CD4-positive, alpha-beta memory T cell (primary cell): ENCODE measurements around the gene CDK6. TPM values are rescaled to one million over a fixed set of nuclear protein-coding genes. Genes with fewer than 3 reads are reported as not detected.
A peak's percentile ranks its signal among the peaks of the same experiment; 100 is the strongest.

Experiments used
- CTCF ChIA-PET: fragments of 350-600 bp; sonication (Branson Sonifier 250); formaldehyde crosslinking; loops from one replicate; lab custom pipeline; 2021; ENCODE audit warnings: inconsistent platforms; ENCODE audit not compliant: partially characterized antibody; lab: Charles Lee
- POLR2A ChIA-PET: fragments of 350-600 bp; sonication (Branson Sonifier 250); formaldehyde crosslinking; loops from one replicate; lab custom pipeline; 2021; ENCODE audit not compliant: partially characterized antibody; lab: Charles Lee
- DNase-seq, 5 donors: peaks; one replicate each; pipeline versions ENCODE4 v3.0.0 to v3.0.0-alpha.2; 2020 to 2022; ENCODE audit warnings: mixed read lengths in 1 of 5
- H3K27ac ChIP-seq: one replicate; pipeline ENCODE4 v1.7.0; 2013; ENCODE audit warnings: low read depth, low read length
- H3K27me3 ChIP-seq: 2 replicates; pipeline ENCODE4 v1.7.0; 2013; ENCODE audit warnings: mild to moderate bottlenecking, low read length, moderate library complexity; ENCODE audit not compliant: insufficient read depth
- H3K36me3 ChIP-seq: 2 replicates; pipeline ENCODE4 v1.7.0; 2013; ENCODE audit warnings: mild to moderate bottlenecking, low read length, moderate library complexity; ENCODE audit not compliant: insufficient read depth
- H3K4me1 ChIP-seq: 2 replicates; pipeline ENCODE4 v1.7.0; 2013; ENCODE audit warnings: mild to moderate bottlenecking, low read length, moderate library complexity; ENCODE audit not compliant: insufficient read depth
- H3K4me3 ChIP-seq, 2 donors: one replicate each; pipeline ENCODE4 v1.7.0; 2013; ENCODE audit warnings: low read length in 2 of 2, mild to moderate bottlenecking in 1 of 2
- H3K9me3 ChIP-seq, 2 donors: one replicate each; pipeline ENCODE4 v1.7.0; 2013; ENCODE audit warnings: low read length in 2 of 2, control low read depth in 1 of 2; ENCODE audit not compliant: control insufficient read depth in 1 of 2
- H3K27ac Mint-ChIP-seq, 7 donors: one replicate each; pipeline ENCODE4 v1.8.0; 2020 to 2021; ENCODE audit warnings: mixed read lengths in 7 of 7, mild to moderate bottlenecking in 6 of 7, inconsistent platforms in 3 of 7, moderate library complexity in 3 of 7
- H3K27me3 Mint-ChIP-seq, 2 donors: one replicate each; pipeline ENCODE4 v1.8.0; 2020 to 2021; ENCODE audit warnings: mixed read lengths in 2 of 2
- H3K36me3 Mint-ChIP-seq, 2 donors: one replicate each; pipeline ENCODE4 v1.8.0; 2020 to 2021; ENCODE audit warnings: mixed read lengths in 2 of 2, inconsistent platforms in 1 of 2, mild to moderate bottlenecking in 1 of 2
- H3K4me1 Mint-ChIP-seq, 4 donors: one replicate each; pipeline ENCODE4 v1.8.0; 2020 to 2021; ENCODE audit warnings: mixed read lengths in 4 of 4, mild to moderate bottlenecking in 1 of 4
- H3K4me3 Mint-ChIP-seq, 8 donors: one replicate each; pipeline ENCODE4 v1.8.0; 2020 to 2021; ENCODE audit warnings: mixed read lengths in 8 of 8, mild to moderate bottlenecking in 7 of 8, moderate library complexity in 6 of 8, inconsistent platforms in 3 of 8
- H3K9me3 Mint-ChIP-seq, 8 donors: one replicate each; pipeline ENCODE4 v1.8.0; 2020 to 2021; ENCODE audit warnings: mixed read lengths in 8 of 8, mild to moderate bottlenecking in 5 of 8, inconsistent platforms in 3 of 8, moderate library complexity in 1 of 8
- intact Hi-C: fragments of 100-400 bp; cut with micrococcal nuclease; formaldehyde crosslinking; loops from one replicate; pipeline ENCODE4 v1.15.1; 2023
- polyA plus RNA-seq, 2 donors: library from polyadenylated mRNA; unstranded; fragments of 300-500 nt; fragmentation: Illumina TruSeq; gene quantifications; one replicate each; pipeline ENCODE4 v1.2.3, GENCODE V29; 2021
- total RNA-seq, 2 experiments: library from RNA; stranded (reverse); gene quantifications; one replicate each; pipeline ENCODE4 v1.2.3, GENCODE V29; 2021

Gene CDK6
- total and polyA plus RNA-seq, 4 experiments from 2014 or later = 18.4 to 23.6 (median 21.1) TPM

DNA sequence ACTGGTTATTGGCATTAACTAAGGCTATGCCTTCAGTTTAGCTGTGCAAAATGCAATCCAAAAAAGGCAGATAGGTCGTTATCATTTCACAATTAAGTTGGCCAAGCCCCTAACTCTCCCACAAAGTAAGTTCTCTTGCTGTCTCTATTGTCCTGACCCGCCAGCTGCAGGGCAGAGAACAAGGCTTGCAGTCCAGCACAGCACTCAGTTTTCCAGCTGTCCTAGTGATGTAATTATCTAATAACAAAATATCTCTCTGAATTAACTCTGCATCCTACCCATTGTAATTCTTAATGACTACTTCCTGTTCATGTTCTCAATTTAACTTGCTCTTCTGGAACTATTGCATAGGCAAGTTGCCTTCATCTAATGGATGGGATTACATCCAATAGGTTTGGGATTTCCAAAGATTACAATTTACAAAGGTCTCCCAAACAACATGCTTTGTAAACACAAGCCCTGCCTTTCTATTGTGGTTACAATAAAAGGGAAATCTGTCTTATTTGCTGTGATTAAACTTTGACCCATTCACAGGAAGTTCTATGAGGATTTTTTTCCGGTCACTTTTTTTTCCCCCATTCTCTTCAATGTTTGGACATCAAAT, 55.2 kb downstream of the CDK6 start:
- Histone ChIP-seq H3K27ac (no peak overlapping the region), H3K4me3 (no peak overlapping the region), H3K27me3 (no peaks in the 10 kb centered on the region), H3K9me3 (no peaks in the 10 kb centered on the region), H3K36me3 (no peaks in the 10 kb centered on the region), H3K4me1 (peaks cover 5% of the 10 kb centered on the region)
- H3K4me3 Mint-ChIP-seq = no peak overlapping the region
- H3K4me1 Mint-ChIP-seq = peaks cover 29 to 55% (median 37%) of the 10 kb centered on the region in 4 donors
- H3K27ac Mint-ChIP-seq = peak overlapping the region in 1 of 7 donors; percentile 7
- intact Hi-C loops = no loop called here
- no peaks in the 10 kb centered on the region for H3K27me3 Mint-ChIP-seq
- DNase-seq = no peak
- CTCF ChIA-PET = interaction anchor here (0.7 to 0.9 kb wide), 2 partner anchors 52 to 65 kb away, joined by 3 read pairs; no protein-coding TSS in a partner anchor
- no peaks in the 10 kb centered on the region for H3K9me3 Mint-ChIP-seq
- H3K36me3 Mint-ChIP-seq = peaks cover 6 to 15% of the 10 kb centered on the region in 2 donors
- POLR2A ChIA-PET = no interaction called here

DNA sequence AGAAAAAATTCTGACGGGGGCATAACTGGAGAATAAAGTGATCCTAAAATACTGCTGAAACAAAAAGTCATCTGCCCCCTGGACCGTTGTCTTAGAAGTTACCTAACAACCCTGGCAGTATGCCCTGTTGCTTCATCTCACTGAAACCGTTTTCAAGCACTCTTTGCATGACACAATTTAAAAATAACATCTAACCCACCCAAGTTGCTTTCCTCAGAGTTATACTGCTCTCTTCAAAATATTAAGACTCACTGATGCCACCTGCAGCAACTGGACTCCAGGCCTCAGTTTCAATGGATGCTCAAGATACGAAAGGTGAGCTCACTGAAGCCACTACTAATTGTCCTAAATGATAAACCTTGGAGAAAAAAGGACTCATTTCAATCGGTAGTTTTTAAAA, 57.4 kb downstream of the CDK6 start:
- no peak overlapping the region for H3K4me3 Mint-ChIP-seq
- Histone ChIP-seq H3K27me3 (no peaks in the 10 kb centered on the region), H3K27ac (no peak overlapping the region), H3K36me3 (no peaks in the 10 kb centered on the region), H3K4me3 (no peak overlapping the region), H3K9me3 (no peaks in the 10 kb centered on the region), H3K4me1 (peaks cover 5% of the 10 kb centered on the region)
- no peak for DNase-seq
- H3K4me1 Mint-ChIP-seq = peaks cover 22 to 41% (median 23%) of the 10 kb centered on the region in 4 donors
- no peaks in the 10 kb centered on the region for H3K27me3 Mint-ChIP-seq
- H3K9me3 Mint-ChIP-seq = no peaks in the 10 kb centered on the region
- POLR2A ChIA-PET = no interaction called here
- no peak overlapping the region for H3K27ac Mint-ChIP-seq
- peaks cover 13 to 21% of the 10 kb centered on the region in 2 donors for H3K36me3 Mint-ChIP-seq
- intact Hi-C loops = no loop called here
- CTCF ChIA-PET = no interaction called here

GRCh38 chr7:92777993-92778392, 58.4 kb downstream of the CDK6 start:
- H3K27ac ChIP-seq = no peak overlapping the region
- POLR2A ChIA-PET = no interaction called here

DNA sequence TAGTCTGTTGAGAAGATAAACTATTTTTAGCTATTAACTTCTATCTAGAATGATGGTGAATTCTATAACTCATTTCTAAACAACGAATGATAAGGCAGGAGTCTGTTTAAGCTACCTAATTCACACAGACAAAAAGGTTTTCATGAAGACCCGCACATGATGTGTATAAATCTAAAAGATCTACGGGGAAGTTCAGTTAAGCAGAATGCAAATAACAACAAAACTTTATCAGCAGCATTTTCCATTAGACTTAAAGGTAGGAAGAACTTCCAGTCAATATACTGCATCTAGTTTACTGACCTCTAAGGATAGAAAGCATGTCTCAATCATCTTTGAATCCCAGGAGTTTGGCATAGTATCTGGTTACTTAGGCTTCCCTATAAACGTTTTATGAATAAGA, 62.6 kb downstream of the CDK6 start:
- CTCF ChIA-PET = no interaction called here
- Mint-ChIP-seq H3K4me3 (no peak overlapping the region), H3K27me3 (no peaks in the 10 kb centered on the region), H3K27ac (no peak overlapping the region), H3K36me3 (peaks cover 30 to 36% of the 10 kb centered on the region in 2 donors), H3K9me3 (no peaks in the 10 kb centered on the region), H3K4me1 (peaks cover 7 to 14% (median 9%) of the 10 kb centered on the region in 4 donors)
- Histone ChIP-seq H3K27ac (no peak overlapping the region), H3K36me3 (no peaks in the 10 kb centered on the region), H3K9me3 (no peaks in the 10 kb centered on the region), H3K4me3 (no peak overlapping the region), H3K27me3 (no peaks in the 10 kb centered on the region), H3K4me1 (no peaks in the 10 kb centered on the region)
- POLR2A ChIA-PET = no interaction called here
- intact Hi-C loops = no loop called here
- DNase-seq = no peak

More at GRCh38 chr7:92777993-92778392, 58.4 kb downstream of the CDK6 start:
- Mint-ChIP-seq H3K27ac (no peak overlapping the region), H3K4me3 (no peak overlapping the region), H3K4me1 (peaks cover 17 to 31% (median 22%) of the 10 kb centered on the region in 4 donors), H3K27me3 (no peaks in the 10 kb centered on the region), H3K9me3 (no peaks in the 10 kb centered on the region), H3K36me3 (peaks cover 22 to 30% of the 10 kb centered on the region in 2 donors)
- intact Hi-C loops = no loop called here
- no peaks in the 10 kb centered on the region for H3K9me3 ChIP-seq
- no peak overlapping the region for H3K4me3 ChIP-seq
- DNase-seq = no peak
- no peaks in the 10 kb centered on the region for H3K36me3 ChIP-seq
- CTCF ChIA-PET = no interaction called here
- H3K4me1 ChIP-seq = no peaks in the 10 kb centered on the region
- H3K27me3 ChIP-seq = no peaks in the 10 kb centered on the region

DNA sequence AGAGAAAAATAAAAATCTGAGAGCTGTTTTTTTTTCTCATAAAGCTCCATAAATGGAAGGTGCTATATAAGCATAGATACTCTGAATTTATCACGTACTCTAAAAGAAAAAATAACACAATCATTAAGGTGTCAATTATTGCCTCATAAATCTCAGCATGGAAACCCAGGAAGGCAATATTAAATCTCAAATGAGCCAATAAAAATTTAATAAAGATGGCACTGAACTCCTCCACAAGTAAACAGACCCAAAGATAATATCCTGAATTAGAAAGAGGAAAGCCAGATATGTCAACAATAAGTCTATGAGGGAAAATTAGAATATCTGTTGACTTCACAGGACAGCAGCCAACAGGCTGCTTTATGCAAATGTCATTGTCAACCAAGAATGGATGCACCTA, 66.5 kb downstream of the CDK6 start:
- Histone ChIP-seq H3K4me1 (peaks cover 7% of the 10 kb centered on the region), H3K27ac (no peak overlapping the region), H3K9me3 (no peaks in the 10 kb centered on the region), H3K36me3 (no peaks in the 10 kb centered on the region), H3K4me3 (no peak overlapping the region), H3K27me3 (no peaks in the 10 kb centered on the region)
- Mint-ChIP-seq H3K36me3 (peaks cover 40 to 43% of the 10 kb centered on the region in 2 donors), H3K9me3 (no peaks in the 10 kb centered on the region), H3K4me1 (peaks cover 21 to 25% (median 23%) of the 10 kb centered on the region in 4 donors), H3K4me3 (no peak overlapping the region), H3K27ac (no peak overlapping the region), H3K27me3 (no peaks in the 10 kb centered on the region)
- ChIA-PET POLR2A (no interaction called here), CTCF (no interaction called here)
- intact Hi-C loops = no loop called here
- no peak for DNase-seq

DNA sequence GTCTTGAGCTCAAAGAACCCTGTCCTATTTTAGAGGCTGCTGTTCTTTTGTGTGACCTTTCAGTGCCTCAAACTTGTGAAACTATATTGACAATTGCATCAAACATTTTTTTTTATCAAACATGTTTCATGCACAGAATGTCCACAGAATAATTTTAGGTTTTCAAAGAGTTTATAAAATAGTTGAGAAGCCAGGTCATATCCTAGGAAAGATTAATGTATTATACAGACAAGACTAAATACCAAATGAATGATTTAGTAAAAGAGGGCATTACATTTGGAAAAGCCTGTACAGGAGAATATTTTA, 67.0 kb downstream of the CDK6 start:
- ChIA-PET CTCF (no interaction called here), POLR2A (no interaction called here)
- Mint-ChIP-seq H3K9me3 (no peaks in the 10 kb centered on the region), H3K27ac (peak overlapping the region in 1 of 7 donors; percentile 11), H3K4me3 (no peak overlapping the region), H3K4me1 (peaks cover 21 to 25% (median 23%) of the 10 kb centered on the region in 4 donors), H3K27me3 (no peaks in the 10 kb centered on the region), H3K36me3 (peaks cover 40 to 41% of the 10 kb centered on the region in 2 donors)
- Histone ChIP-seq H3K4me1 (peaks cover 7% of the 10 kb centered on the region), H3K9me3 (no peaks in the 10 kb centered on the region), H3K27me3 (no peaks in the 10 kb centered on the region), H3K36me3 (no peaks in the 10 kb centered on the region), H3K27ac (no peak overlapping the region), H3K4me3 (no peak overlapping the region)
- intact Hi-C loops = no loop called here
- no peak for DNase-seq

GRCh38 chr7:92768501-92769393, 67.6 kb downstream of the CDK6 start:
- no peaks in the 10 kb centered on the region for H3K9me3 Mint-ChIP-seq
- no peaks in the 10 kb centered on the region for H3K27me3 Mint-ChIP-seq
- H3K27ac Mint-ChIP-seq = no peak overlapping the region
- intact Hi-C loops = no loop called here
- no peaks in the 10 kb centered on the region for H3K36me3 ChIP-seq
- H3K4me1 ChIP-seq = peaks cover 7% of the 10 kb centered on the region
- no peak overlapping the region for H3K4me3 Mint-ChIP-seq
- DNase-seq = no peak
- no peaks in the 10 kb centered on the region for H3K27me3 ChIP-seq
- H3K4me1 Mint-ChIP-seq = peaks cover 21 to 25% (median 23%) of the 10 kb centered on the region in 4 donors
- CTCF ChIA-PET = no interaction called here
- no peak overlapping the region for H3K27ac ChIP-seq
- POLR2A ChIA-PET = no interaction called here
- no peak overlapping the region for H3K4me3 ChIP-seq
- peaks cover 36 to 39% of the 10 kb centered on the region in 2 donors for H3K36me3 Mint-ChIP-seq
- H3K9me3 ChIP-seq = no peaks in the 10 kb centered on the region
